PC-3 (cell line): Measurements from ENCODE around the gene AOAH. TPM values are rescaled to one million over a fixed set of nuclear protein-coding genes. Genes with fewer than 3 reads are reported as not detected.

ENCODE experiments used
- ATAC-seq: fragments of 200-7000 bp; cut with Tn5 transposase; 2 replicates; pipeline ENCODE4 v1.9.1; 2020; ENCODE audit warnings: mild to moderate bottlenecking, moderate library complexity
- BruUV-seq: library from RNA; stranded (reverse); fragments of 400-500 nt; replicated peaks from 2 replicates; lab custom pipeline; 2021; lab: Mats Ljungman, UMichigan
- CTCF ChIA-PET: fragments of 300-600 bp; sonication (Branson Sonifier 250); formaldehyde crosslinking; loops from one replicate; lab custom pipeline; 2022; ENCODE audit warnings: antibody characterized with exemption; lab: Charles Lee
- POLR2A ChIA-PET: fragments of 300-600 bp; sonication (Branson Sonifier 250); formaldehyde crosslinking; loops from one replicate; lab custom pipeline; 2022; ENCODE audit warnings: antibody characterized with exemption; ENCODE audit not compliant: unreplicated experiment; lab: Charles Lee
- DNase-seq: peaks from one replicate; pipeline ENCODE4 v3.0.0-alpha.2; 2015
- H2AFZ ChIP-seq: fragments of 300-600 bp; sonication (generic); 2 replicates; pipeline ENCODE4 v1.6.0; 2016; ENCODE audit warnings: antibody characterized with exemption, low read length
- H3F3A ChIP-seq: fragments of 300-600 bp; sonication (generic); one replicate; pipeline ENCODE4 v1.6.0; 2017; ENCODE audit warnings: antibody characterized with exemption, low read length, control low read depth, mild to moderate bottlenecking; ENCODE audit not compliant: unreplicated experiment
- H3K27ac ChIP-seq: fragments of 300-600 bp; sonication (generic); 2 replicates; pipeline ENCODE4 v1.5.1; 2016; ENCODE audit warnings: mild to moderate bottlenecking, low read length
- H3K27me3 ChIP-seq: fragments of 300-600 bp; sonication (generic); 2 replicates; pipeline ENCODE4 v1.6.1; 2016; ENCODE audit warnings: low read length, mixed read lengths
- H3K36me3 ChIP-seq: fragments of 300-600 bp; sonication (generic); 2 replicates; pipeline ENCODE4 v1.6.1; 2016; ENCODE audit warnings: low read depth, mixed run types, low read length, mixed read lengths
- H3K4me1 ChIP-seq: fragments of 300-600 bp; sonication (generic); 2 replicates; pipeline ENCODE4 v1.5.1; 2016; ENCODE audit warnings: low read length; ENCODE audit not compliant: insufficient read depth
- H3K4me2 ChIP-seq: fragments of 300-600 bp; sonication (generic); 2 replicates; pipeline ENCODE4 v1.6.0; 2016; ENCODE audit warnings: low read length
- H3K4me3 ChIP-seq: fragments of 300-600 bp; sonication (generic); 2 replicates; pipeline ENCODE4 v1.5.1; 2016; ENCODE audit warnings: mild to moderate bottlenecking, low read length, mixed read lengths
- H3K79me2 ChIP-seq: fragments of 300-600 bp; sonication (generic); 2 replicates; pipeline ENCODE4 v1.6.1; 2017; ENCODE audit warnings: low read length, mixed read lengths
- H3K9ac ChIP-seq: fragments of 300-600 bp; sonication (generic); 2 replicates; pipeline ENCODE4 v1.6.0; 2016; ENCODE audit warnings: mild to moderate bottlenecking, low read length
- H3K9me2 ChIP-seq: fragments of 300-600 bp; sonication (generic); replicated peaks from 2 replicates; pipeline ENCODE4 v1.6.1; 2016; ENCODE audit warnings: mixed run types, low read length, mixed read lengths
- H3K9me3 ChIP-seq: fragments of 300-600 bp; sonication (generic); 2 replicates; pipeline ENCODE4 v1.6.1; 2016; ENCODE audit warnings: low read length, mixed read lengths
- H4K20me1 ChIP-seq: fragments of 300-600 bp; sonication (generic); 2 replicates; pipeline ENCODE4 v1.6.1; 2016; ENCODE audit warnings: low read length, mixed read lengths
- EZH2 ChIP-seq: fragments of 300-600 bp; sonication (generic); IDR thresholded peaks from one replicate; pipeline ENCODE4 v1.6.1; 2017; ENCODE audit warnings: antibody characterized with exemption, mild to moderate bottlenecking, low read length; ENCODE audit not compliant: unreplicated experiment
- EZH2phosphoT487 ChIP-seq: fragments of 300-600 bp; sonication (generic); IDR thresholded peaks from 2 replicates; pipeline ENCODE4 v1.6.1; 2018; ENCODE audit warnings: mild to moderate bottlenecking, antibody characterized with exemption, low read length, borderline replicate concordance
- intact Hi-C: fragments of 100-400 bp; cut with micrococcal nuclease; formaldehyde crosslinking; loops from 2 replicates; pipeline ENCODE4 v1.9.0; 2023
- total RNA-seq: library from RNA; depleted of rRNA; stranded (reverse); fragments of >200 nt; gene quantifications from 2 replicates; pipeline ENCODE4 v1.2.3, GENCODE V29; 2014
- TF ChIP-seq, protein P1 (sequence below): fragments of 300-600 bp; sonication (generic); conservative IDR thresholded peaks from 2 replicates; pipeline ENCODE4 v1.5.1; 2017; ENCODE audit warnings: antibody characterized with exemption, low read depth, mild to moderate bottlenecking, low read length

The AOAH gene
- total RNA-seq, 1 experiment from 2014 or later = not detected

- Histone ChIP-seq H3K4me1 (peaks cover 9% of the 10 kb centered on the region), H3K4me2 (no peak overlapping the region), H3K36me3 (no peaks in the 10 kb centered on the region), H3K9ac (no peak overlapping the region), H3K79me2 (no peaks in the 10 kb centered on the region), H3K9me2 (no peaks in the 10 kb centered on the region), H3K27me3 (no peaks in the 10 kb centered on the region), H3K9me3 (no peaks in the 10 kb centered on the region), H4K20me1 (no peaks in the 10 kb centered on the region), H3K4me3 (no peak overlapping the region), H2AFZ (no peak overlapping the region), H3K27ac (no peak overlapping the region), H3F3A (no peaks in the 10 kb centered on the region)
- ChIA-PET POLR2A (no interaction called here), CTCF (no interaction called here)
- intact Hi-C loops = no loop called here
- DNase-seq (no peak), ATAC-seq (no peak)
- no TSS peak for BruUV-seq
- TF ChIP-seq, protein P1, sequence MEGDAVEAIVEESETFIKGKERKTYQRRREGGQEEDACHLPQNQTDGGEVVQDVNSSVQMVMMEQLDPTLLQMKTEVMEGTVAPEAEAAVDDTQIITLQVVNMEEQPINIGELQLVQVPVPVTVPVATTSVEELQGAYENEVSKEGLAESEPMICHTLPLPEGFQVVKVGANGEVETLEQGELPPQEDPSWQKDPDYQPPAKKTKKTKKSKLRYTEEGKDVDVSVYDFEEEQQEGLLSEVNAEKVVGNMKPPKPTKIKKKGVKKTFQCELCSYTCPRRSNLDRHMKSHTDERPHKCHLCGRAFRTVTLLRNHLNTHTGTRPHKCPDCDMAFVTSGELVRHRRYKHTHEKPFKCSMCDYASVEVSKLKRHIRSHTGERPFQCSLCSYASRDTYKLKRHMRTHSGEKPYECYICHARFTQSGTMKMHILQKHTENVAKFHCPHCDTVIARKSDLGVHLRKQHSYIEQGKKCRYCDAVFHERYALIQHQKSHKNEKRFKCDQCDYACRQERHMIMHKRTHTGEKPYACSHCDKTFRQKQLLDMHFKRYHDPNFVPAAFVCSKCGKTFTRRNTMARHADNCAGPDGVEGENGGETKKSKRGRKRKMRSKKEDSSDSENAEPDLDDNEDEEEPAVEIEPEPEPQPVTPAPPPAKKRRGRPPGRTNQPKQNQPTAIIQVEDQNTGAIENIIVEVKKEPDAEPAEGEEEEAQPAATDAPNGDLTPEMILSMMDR = no peak
- TF ChIP-seq EZH2 (no peak), EZH2phosphoT487 (no peak)
These were observed 42.2 kb downstream of the AOAH start for GRCh38 chr7:36682102-36682501.

- Histone ChIP-seq H3K36me3 (no peaks in the 10 kb centered on the region), H3K79me2 (no peaks in the 10 kb centered on the region), H3K9ac (no peak overlapping the region), H3K9me3 (no peaks in the 10 kb centered on the region), H2AFZ (no peak overlapping the region), H3K9me2 (no peaks in the 10 kb centered on the region), H4K20me1 (no peaks in the 10 kb centered on the region), H3K4me2 (no peak overlapping the region), H3K4me3 (no peak overlapping the region), H3K4me1 (no peaks in the 10 kb centered on the region), H3K27ac (no peak overlapping the region), H3K27me3 (peaks cover 27% of the 10 kb centered on the region; the same call in 1 of the 2 replicates), H3F3A (no peaks in the 10 kb centered on the region)
- ChIA-PET POLR2A (no interaction called here), CTCF (no interaction called here)
- ATAC-seq = no peak
- BruUV-seq = no TSS peak
- TF ChIP-seq, protein P1 = no peak
- no peak for TF ChIP-seq EZH2
- no peak for TF ChIP-seq EZH2phosphoT487
- DNase-seq = no peak
- intact Hi-C loops = loop anchor here (10.0 kb wide), 1 partner anchor 507 kb away; no protein-coding TSS in a partner anchor
These were observed 46.4 kb downstream of the AOAH start for GRCh38 chr7:36677769-36678437.

DNA sequence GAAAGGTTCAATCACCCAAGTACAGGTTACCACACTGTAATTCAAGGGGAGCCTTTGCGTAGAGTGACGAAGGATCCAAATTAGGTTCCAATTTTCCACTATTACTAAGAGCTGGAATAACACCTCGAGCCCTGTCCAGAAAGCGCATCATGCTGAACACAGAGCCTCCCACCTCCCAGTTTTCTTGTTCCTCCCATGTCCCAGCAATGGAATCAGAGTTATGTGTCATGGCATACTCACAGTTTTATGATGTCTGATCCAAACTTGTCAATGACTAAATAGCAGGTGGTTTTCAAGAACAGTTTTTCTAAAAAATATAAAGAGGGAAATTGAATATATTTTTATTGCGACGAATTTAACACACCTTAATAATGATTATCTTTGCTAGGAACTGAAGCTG lies 50.6 kb downstream of the AOAH start:
- no peaks in the 10 kb centered on the region for H3K79me2 ChIP-seq
- no peak overlapping the region for H3K9ac ChIP-seq
- no peaks in the 10 kb centered on the region for H3K9me3 ChIP-seq
- no peak overlapping the region for H3K27ac ChIP-seq
- BruUV-seq = no TSS peak
- no peaks in the 10 kb centered on the region for H3K36me3 ChIP-seq
- POLR2A ChIA-PET = no interaction called here
- CTCF ChIA-PET = no interaction called here
- TF ChIP-seq EZH2phosphoT487 (no peak), EZH2 (no peak)
- TF ChIP-seq, protein P1 = no peak
- intact Hi-C loops = loop anchor here (10.0 kb wide), 1 partner anchor 511 kb away; no protein-coding TSS in a partner anchor
- H3K4me2 ChIP-seq = no peak overlapping the region
- DNase-seq = peak; percentile 48
- H2AFZ ChIP-seq = no peak overlapping the region
- no peak overlapping the region for H3K4me3 ChIP-seq
- H4K20me1 ChIP-seq = no peaks in the 10 kb centered on the region
- peaks cover 27% of the 10 kb centered on the region; the same call in 1 of the 2 replicates for H3K27me3 ChIP-seq
- H3K4me1 ChIP-seq = no peaks in the 10 kb centered on the region
- H3K9me2 ChIP-seq = no peaks in the 10 kb centered on the region
- ATAC-seq = no peak
- H3F3A ChIP-seq = no peaks in the 10 kb centered on the region
